Bronchial epithelial cell (primary cell): ENCODE results near the gene RENBP. TPM values are rescaled to one million over a fixed set of nuclear protein-coding genes. Genes with fewer than 3 reads are reported as not detected.

ENCODE experiments used
- DNase-seq: peaks from one replicate; pipeline ENCODE4 v3.0.0-alpha.2; 2010; ENCODE audit warnings: low read depth
- FAIRE-seq: peaks from 2 replicates; lab custom pipeline; 2011; peaks lifted over from hg19 to GRCh38; lab: Jason Lieb, UNC
- H3K27me3 ChIP-seq: 2 replicates; pipeline ENCODE4 v1.5.1; 2011; ENCODE audit warnings: low read length; ENCODE audit not compliant: control insufficient read depth, insufficient read depth
- H3K36me3 ChIP-seq: 2 replicates; pipeline ENCODE4 v1.5.1; 2011; ENCODE audit warnings: low read length; ENCODE audit not compliant: control insufficient read depth, insufficient read depth
- H3K4me3 ChIP-seq: 2 replicates; pipeline ENCODE4 v1.5.1; 2011; ENCODE audit warnings: mild to moderate bottlenecking, low read depth, low read length, control low read depth
- total RNA-seq: library from RNA; depleted of rRNA; stranded (reverse); fragments of >200 nt; gene quantifications from 2 replicates; pipeline ENCODE4 v1.2.1, GENCODE V29; 2014
- TF ChIP-seq, protein P1 (sequence below): IDR thresholded peaks from 2 replicates; pipeline ENCODE4 v1.5.1; 2011; ENCODE audit warnings: mild to moderate bottlenecking, moderate library complexity, low read length, control low read depth, inconsistent platforms; ENCODE audit not compliant: insufficient read depth, severe bottlenecking

RENBP gene
- total RNA-seq, result 5.5 and 10.3 TPM in 2 replicates

DNA sequence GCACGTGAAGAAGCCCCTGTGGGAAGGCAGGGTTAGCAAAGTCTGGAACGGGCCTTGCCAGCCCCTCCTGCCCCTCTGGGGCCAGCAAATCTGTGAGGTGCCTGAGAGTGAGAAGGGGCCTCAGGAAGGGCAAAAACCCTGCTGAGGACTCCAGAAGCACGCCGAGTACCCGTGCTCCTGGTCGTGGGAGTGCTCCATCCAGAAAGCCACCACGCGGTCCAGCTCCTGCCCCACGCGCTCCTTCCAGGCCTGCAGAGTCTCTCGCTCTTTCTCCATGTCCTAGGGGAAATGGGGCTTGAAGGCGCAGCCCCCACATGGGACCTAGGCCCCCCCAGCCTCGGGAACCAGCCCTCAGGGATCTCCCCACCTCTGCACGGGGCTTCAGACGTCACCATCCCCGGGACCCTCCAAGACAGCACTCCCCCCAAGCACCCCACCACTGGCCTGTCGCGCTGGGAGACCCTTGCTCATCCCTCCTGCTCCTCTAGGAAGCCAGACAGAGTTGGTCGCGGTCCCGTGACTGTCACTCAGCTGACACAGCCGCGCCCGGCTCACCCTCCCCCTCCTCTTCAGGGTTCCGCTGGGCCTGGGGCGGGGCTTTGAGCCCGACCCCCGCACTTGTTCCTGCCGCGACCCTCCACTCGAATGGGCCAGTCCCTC is at the start of gene RENBP:
Gene RENBP, minus strand, starts transcription at position 504 of the 660 bp plus-strand sequence. Its CDS starts 33 bp downstream, at position 471.
- Histone ChIP-seq H3K4me3 (peak within 1 kb of the TSS; percentile 10), H3K36me3 (no peaks in the 10 kb centered on the region), H3K27me3 (no peaks in the 10 kb centered on the region)
- DNase-seq (no peak), FAIRE-seq (no peak)
- TF ChIP-seq, protein P1, sequence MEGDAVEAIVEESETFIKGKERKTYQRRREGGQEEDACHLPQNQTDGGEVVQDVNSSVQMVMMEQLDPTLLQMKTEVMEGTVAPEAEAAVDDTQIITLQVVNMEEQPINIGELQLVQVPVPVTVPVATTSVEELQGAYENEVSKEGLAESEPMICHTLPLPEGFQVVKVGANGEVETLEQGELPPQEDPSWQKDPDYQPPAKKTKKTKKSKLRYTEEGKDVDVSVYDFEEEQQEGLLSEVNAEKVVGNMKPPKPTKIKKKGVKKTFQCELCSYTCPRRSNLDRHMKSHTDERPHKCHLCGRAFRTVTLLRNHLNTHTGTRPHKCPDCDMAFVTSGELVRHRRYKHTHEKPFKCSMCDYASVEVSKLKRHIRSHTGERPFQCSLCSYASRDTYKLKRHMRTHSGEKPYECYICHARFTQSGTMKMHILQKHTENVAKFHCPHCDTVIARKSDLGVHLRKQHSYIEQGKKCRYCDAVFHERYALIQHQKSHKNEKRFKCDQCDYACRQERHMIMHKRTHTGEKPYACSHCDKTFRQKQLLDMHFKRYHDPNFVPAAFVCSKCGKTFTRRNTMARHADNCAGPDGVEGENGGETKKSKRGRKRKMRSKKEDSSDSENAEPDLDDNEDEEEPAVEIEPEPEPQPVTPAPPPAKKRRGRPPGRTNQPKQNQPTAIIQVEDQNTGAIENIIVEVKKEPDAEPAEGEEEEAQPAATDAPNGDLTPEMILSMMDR, result no peak

DNA sequence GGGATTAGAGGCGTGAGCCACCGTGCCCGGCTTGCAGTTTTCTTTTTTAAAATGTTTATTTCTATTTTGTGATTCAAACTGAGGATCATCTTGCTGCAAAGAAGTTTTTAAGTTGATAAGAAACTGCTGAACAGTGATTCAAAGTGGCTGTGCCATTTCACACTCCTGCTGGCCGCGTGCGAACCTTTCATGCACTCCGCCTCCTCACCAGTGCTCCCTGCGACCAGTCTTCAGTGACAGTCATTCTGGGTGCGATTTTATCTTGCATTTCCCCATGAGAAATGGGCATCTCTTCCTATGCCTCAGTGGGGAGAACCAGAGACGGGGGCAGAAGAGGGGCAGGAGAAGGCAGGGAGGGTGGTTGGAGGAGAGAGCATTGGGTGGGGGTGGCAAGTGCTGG is 49.5 kb upstream of the RENBP start:
- Histone ChIP-seq H3K36me3 (no peaks in the 10 kb centered on the region), H3K4me3 (no peak overlapping the region), H3K27me3 (no peaks in the 10 kb centered on the region)
- TF ChIP-seq, protein P1, result no peak
- DNase-seq, result no peak
- FAIRE-seq, result no peak

DNA sequence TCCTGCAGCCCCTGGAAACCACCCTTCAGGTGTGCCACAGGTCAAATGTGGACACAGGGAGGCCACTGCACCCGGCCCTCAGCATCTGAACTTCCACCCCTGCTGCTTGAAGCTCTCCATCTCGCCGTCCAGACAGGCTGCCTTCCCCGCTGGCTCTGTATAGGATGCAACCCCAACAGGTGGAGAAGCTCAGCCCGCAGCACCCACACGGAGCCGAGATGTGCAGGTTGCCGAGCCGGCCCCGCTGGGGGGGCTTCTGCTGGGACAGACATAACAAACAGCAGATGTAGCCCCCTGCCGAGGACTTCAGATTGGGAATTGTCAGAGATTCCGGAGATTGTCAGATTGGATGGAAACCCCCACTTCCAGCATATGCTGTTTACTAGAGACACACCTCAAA is 48.6 kb upstream of the RENBP start:
- no peak for DNase-seq
- TF ChIP-seq, protein P1, result no peak
- Histone ChIP-seq H3K27me3 (no peaks in the 10 kb centered on the region), H3K36me3 (no peaks in the 10 kb centered on the region), H3K4me3 (no peak overlapping the region)
- FAIRE-seq, result no peak

DNA sequence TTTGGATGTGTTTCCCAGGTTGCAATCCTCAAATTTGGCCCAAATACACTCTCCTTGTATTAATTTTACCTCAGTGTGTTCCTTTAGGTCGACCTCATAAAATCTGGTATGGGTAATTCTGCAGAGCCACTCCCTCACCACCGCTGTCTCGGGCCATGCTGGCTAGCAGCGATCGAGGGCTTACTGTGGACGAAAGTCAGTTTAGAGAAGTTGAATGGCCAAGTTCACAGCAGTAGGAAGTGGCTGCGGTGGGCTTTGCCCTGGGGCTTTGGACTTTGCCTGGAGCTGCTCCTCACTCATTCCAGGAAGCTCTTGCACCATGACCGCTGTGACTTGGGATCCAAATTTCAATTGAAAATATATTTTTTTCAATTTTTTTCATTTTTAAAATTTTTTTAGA is 47.7 kb upstream of the RENBP start:
- FAIRE-seq (no peak), DNase-seq (no peak)
- TF ChIP-seq, protein P1, result no peak
- Histone ChIP-seq H3K4me3 (no peak overlapping the region), H3K36me3 (no peaks in the 10 kb centered on the region), H3K27me3 (no peaks in the 10 kb centered on the region)

DNA sequence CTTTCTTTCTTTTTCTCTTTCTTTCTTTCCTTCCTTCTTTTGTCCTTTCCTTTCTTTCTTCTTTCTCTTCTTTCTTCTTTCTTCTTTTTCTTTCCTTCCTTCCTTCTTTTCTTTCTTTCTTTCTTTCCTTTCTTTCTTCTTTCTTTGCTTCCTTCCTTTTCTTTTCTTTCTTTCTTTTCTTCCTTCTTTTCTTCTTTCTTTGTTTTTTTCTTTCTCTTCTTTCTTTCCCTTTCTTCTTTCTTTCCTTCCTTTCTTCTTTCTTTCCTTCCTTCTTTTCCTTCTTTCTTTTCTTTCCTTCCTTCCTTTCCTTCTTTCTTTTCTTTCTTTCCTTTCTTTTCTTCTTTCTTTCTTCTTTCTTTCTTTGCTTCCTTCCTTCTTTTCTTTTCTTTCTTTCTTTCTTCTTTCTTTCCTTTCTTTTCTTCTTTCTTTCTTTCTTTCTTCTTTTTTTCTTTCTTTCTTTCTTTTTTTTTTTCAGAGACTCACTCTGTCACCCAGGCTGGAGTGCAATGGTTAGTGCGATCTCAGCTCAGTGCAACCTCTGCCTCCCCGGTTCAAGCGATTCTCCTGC is 46.7 kb upstream of the RENBP start:
- no peaks in the 10 kb centered on the region for H3K36me3 ChIP-seq
- FAIRE-seq, result no peak
- H3K27me3 ChIP-seq, result no peaks in the 10 kb centered on the region
- DNase-seq, result no peak
- TF ChIP-seq, protein P1, result no peak
- no peak overlapping the region for H3K4me3 ChIP-seq
